TTC549 (cell line): ENCODE data around the gene CYB5B.

Source experiments
- FAIRE-seq: peaks from 2 replicates; lab custom pipeline; 2012; peaks lifted over from hg19 to GRCh38; lab: Jason Lieb, UNC

CYB5B gene

DNA sequence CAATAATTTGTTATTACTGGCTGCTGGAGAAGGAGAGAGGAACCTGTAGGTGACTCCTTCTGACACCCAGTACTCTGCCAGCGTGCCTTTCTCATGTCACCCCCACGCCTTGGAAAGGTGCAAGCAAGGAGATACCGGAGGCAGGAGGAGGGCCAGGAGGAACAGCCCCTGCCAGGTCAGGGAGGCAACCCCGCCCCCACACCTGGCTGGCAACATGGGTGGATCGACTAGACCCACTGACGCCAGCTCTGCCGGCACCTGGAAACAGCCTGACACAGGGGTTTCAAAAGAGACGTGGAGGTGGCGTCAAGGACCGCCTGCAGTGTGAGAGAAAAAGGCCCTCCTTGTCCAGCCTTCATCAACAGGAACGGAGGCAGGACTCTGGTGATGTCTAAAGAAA lies 62.3 kb downstream of the CYB5B start:
- FAIRE-seq = no peak

DNA sequence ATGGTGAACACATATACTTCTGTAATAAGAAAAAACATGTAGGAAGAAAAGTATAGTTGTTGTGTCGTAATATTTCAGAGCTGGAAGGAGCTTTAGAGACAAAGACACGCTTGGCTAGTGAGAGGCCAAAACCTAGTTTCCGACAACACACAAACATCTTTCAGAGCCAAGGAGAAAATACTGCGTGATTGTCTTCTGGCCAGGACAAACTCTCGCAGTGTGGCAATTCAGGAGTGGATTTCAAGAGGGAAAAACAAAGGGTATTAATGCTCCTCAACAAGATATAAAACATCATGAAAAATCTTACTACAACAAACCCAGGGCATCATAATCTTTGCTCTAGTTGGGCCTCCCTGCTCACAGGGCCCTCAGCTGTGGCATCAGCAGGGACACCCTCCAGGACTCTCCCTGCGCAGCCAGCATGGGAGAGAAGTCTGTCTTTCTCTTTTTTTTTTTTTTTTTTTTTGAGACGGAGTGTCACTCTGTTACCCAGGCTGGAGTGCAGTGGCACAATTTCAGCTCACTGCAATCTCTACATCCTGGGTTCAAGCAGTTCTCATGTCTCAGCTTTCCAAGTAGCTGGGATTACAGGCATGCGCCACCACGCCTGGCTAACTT lies 66.4 kb downstream of the CYB5B start:
- no peak for FAIRE-seq

DNA sequence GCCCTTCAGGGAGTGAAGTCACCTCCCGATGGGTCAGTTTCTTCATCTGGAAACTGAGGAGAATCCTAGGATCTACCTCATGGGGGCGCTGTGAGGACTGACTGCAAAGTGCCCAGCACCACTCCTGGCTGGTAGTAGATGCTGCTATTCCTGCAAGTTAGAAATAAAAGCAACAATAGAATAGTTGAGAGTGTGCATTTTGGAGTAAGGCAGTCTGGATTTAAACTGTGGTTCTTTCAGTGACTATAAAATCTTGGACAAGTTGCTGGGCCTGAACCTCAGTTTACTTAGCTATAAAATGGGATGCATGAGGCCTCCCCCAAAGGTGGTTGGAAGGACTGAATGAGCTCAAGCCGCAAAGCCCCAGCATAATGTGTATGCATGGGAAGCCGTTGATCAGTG lies 70.6 kb downstream of the CYB5B start:
- FAIRE-seq = no peak

DNA sequence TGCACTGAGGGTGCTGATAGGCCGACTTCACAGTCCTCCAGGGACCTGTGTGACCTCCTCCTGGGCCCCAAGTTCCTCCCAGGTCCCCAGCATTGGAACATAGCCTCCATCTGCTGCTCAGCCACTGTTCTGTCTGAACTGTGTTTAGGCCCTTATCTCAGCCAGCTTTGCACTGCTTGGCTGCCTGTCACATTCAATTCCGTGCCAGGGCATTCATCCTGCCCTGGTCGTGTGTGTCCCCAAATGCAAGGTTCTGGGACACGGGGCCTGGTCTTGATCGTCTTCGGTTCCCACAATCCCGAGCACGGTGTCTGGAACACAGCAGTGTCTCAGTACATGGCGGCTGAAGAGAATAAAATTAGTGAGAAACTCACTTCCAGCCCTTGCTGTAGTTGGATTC lies 71.4 kb downstream of the CYB5B start:
- no peak for FAIRE-seq

DNA sequence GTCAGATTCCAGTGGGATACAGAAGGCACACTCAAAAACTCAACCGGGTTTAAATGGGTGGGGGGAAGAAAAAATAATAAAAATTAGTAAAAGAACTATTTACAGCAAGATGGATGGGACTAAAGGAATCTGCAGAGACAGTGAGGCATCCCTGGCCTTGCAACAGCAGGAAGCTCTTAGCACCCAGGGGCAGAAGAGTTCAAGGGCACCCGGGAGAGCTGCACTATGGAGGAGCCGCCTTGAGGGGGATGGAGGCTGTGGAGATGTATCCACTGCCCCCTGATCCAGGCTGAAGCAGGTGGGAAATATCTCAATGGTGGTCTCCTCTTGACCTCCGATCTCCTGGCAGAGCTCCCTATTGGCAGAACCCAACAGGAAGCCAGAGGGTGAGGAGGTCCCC lies 72.0 kb downstream of the CYB5B start:
- no peak for FAIRE-seq

DNA sequence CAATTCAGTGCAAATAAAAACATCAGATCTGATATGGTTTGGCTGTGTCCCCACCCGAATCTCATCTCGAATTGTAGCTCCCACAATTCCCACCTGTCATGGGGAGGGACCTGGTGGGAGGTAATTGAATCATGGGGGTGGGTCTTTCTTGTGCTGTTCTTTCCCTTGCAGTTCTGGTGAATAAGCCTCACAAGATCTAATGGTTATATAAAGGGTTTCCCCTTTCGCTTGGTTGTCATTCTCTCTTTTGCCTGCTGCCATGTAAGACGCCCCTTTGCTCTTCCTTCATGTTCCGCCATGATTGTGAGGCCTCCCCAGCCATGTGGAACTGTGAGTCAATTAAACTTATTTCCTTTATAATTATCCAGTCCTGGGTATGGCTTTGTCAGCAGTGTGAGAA lies 72.5 kb downstream of the CYB5B start:
- FAIRE-seq = no peak

DNA sequence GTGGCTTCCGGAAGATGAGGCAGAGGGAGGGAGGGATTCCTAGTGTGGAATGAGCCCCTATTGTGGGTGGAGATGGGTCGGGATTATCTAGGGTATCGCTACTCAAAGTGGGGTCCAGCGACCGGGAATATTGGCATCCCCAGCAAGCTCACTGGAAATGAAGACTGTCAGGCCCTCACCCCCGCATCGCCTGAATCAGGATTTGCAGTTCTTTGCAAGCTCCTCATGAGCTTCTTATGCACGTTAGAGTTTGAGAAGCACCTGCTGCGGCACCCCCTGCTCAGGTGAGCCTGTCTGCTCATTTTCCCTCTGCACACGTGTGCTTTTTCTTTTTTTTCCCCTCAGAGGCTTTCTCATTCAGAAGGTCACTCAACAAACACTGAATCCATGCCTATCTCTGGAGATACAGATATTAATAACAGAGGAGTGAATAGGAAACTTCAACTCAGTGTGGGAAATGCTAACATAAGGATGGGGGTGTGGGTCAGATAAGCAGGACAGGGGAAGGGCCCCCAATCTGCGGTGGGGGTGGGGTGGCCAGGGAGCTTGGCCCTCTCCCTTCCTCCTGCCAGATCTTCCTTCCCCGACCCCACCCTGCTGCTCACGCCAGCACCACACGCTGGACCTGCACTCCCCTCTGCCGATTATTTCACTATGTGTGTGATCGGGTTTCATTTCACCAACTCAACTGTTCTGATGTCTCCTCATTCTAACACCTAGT lies 73.6 kb downstream of the CYB5B start:
- FAIRE-seq = no peak

DNA sequence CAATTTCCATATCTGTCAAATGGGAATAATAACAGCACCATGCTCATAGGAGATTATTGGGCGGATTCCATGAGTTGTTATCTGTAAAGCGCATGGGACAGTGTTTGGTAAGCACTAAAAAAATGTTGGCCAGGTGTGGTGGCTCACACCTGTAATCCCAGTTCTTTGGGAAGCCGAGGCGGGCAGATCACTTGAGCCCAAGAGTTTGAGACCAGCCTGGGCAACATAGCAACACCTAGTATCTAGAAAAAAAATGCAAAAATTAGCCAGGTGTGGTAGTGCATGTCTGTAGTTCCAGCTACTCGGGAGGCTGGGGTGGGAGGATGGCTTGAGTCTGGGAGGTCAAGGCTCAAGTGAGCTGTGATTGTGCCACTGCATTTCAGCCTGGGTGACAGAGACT lies 74.5 kb downstream of the CYB5B start:
- no peak for FAIRE-seq

DNA sequence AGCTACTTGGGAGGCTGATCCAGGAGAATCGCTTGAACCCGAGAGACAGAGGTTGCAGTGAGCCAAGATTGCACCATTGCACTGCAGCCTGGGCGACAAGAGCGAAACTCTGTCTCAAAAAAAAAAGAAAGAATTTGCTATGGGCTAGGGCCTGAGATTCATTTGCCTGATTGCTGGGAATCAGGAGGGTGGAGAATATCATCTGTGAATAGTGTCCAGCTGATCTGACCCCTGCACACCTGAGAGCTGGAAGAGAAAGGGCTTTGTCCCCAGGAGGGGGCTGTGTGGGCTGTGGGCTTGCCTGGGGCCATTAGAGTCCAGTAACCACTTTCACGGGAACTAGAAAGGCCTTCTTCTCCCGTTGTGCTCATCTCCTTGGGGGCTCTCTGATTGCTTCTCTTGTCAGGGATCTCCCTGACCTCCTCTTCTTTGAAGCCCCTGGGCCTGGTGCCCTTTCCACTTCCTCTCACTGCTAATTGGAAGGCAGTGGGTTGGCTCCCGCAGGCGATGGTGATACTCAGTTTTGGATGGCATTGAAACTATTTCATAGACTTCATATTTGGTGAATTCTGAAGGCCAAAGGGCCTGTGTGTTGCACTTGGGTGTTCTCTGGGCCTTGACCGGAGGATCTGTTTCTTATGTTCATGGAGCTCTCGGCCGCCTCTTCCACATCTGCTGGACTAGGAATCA lies 75.3 kb downstream of the CYB5B start:
- FAIRE-seq = no peak

DNA sequence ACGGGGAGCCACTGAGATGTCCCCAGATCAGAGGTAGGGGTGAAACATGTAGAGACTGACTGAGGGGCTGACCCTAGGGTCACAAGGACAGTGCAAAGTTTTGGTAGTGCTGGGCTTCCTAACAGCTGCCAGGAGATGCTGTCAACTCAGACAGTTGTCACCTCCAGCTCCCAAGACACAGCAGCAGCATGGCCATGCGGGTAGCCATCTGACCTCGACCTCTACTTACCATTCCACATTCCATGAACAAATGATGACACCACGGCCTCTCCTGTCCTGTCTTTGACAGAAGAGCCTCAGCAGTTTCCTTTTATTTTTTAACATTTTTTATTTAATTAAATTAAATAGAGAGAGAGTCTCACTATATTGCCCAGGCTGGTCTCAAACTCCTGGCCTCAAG lies 76.1 kb downstream of the CYB5B start:
- no peak for FAIRE-seq

DNA sequence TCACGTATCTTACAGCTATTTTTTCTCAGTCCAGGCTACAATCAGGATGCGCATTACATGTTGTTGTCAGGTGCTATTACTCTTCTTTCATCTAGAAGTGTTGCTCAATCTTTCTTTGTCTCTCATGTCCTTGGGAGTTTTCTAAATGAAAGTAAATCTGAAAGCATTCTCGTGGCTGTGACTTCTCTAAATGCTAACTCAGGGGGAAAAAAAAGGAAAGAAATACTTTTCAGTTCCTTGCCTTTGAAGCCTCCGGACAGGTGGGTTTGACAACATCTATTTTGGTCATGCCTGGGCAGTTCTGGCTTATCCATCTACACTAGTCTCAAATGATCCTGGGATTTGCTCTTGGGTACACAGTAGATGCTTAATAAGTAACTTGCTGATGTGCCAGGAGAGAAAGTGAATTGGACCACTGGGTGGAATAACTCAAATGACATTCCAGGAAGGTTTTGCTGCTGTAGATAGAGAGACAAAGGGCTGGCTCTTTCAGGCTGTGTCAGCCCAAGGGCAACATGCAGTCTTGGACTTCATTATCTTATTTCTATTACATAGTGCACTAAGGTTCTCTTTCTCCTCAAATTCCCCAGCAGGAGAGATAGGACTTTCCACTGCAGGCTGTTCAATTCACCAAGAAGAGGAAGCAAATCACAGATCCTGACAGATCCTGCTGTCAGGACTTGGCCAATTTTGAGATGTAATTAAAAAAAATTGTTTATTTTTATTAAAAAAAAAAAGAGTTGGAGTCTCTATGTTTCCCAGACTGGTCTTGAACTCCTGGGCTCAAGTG lies 77.7 kb downstream of the CYB5B start:
- no peak for FAIRE-seq

DNA sequence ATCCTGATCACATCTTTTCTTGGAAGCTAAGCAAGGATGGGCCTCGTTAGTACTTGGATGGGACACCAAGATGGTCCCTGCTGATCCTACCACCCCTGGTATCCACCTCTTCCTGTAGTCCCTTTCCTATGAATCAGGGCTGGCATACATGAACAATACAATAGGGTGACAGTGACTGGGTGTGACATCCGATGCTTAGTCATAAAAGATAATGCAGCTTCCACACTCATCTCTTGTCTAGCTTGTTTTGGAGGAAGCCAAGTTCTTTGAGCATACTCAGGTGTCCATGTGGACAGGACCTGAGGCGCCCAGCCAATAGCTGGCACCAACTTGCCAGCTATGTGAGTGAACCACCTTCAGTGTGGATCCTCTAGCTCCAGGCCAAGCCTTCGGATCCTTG lies 78.8 kb downstream of the CYB5B start:
- FAIRE-seq = no peak

DNA sequence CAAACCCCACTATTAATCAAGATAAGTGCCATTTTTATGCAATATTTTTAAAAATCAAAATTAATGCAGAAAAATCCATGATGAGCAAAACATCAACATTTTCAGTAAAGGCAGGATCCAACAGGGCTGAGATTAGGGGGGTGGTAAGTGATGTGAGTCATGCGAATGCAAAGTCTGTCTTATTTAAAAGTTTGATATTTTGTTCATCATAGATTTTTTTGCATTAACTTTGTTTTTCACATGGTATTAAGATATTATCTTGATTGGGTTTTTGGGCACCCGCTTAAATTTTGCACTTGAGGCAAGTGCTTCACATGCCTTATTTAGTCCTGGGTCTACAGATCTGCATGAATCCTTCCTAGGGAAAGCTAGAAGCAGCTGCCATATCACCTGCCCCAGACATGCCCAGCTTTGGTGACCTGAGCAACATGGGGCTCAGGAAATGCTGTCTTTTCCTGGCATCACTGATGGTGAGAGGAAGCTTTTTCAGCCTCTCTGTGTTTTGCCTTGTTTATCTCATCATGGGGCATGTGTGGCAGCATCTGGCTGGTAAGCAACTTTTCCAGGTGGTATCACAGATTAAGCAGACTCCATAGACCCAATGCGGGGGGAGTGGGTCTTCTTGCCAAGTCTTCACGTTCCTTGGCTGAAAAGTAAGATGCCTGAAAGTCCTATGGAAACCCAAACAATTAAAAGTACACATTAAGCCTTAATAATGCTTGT lies 83.8 kb downstream of the CYB5B start:
- no peak for FAIRE-seq

DNA sequence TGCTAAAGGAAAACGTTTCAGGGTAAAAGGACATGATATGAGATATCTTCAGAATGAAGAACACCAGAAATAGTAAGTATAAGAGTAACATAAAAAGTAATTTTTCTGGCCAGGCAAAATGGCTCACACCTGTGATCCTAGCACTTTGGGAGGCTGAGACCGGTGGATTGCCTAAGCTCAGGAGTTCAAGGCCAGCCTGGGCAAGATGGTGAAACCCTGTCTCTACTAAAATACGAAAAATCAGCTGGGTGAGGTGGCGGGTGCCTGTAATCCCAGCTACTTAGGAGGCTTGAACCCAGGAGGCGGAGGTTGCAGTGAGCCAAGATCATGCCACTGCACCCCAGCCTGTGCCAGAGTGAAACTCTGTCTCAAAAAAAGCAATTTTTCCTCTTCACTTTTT lies 84.7 kb downstream of the CYB5B start:
- FAIRE-seq = no peak

DNA sequence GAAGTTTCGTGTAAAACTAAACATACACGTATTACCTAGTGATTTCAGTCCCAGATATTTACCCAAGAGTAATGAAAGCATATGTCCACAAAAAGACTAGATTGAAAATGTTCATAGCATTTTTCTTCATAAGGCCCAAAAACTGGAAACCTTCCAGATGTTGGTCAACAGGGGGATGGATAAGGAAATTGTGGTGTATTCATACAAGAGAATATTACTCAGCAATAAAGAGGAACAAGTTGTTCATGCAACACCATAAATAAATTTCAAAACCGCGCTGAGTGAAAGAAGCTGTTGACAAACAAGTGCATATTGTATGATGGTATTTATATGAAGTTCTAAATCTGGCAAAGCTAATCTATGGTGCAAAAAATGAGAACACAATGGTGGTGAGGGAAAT lies 87.2 kb downstream of the CYB5B start:
- FAIRE-seq = no peak

DNA sequence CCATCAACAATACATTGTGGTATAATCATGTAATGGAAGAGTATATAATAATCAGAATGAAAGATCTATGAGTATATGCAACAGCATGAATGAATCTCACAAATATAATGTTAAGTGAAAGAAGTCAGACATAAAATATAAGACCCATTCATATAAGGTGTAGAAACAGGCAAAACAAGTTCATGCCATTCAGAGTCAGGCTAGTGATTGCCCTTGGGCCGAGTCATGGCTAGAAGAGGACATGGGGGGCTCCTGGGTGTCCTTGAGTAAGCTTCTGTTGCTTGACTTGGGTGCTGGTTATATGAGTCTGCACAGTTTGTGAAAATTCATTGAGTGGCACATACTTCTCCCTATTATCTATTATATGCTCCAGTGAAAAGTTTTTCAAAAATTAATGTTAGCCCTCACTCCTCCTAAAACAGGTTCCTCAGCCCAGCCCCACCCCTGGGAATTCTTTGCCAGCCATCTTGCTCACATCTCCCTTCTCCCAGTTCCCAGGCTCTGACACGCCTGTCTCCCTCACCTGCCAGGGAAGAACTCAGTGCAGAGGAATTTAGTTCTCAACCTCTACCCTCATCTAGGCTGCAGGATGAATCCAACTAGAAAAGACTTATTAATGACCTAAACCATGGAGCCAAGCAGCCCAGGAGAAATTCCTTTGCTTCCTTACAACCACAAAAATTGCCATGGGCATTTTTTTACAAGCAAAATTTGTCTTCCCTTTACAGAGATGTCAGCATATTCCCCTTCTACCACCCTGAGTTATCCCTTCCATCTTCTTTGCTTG lies 89.0 kb downstream of the CYB5B start:
- no peak for FAIRE-seq

DNA sequence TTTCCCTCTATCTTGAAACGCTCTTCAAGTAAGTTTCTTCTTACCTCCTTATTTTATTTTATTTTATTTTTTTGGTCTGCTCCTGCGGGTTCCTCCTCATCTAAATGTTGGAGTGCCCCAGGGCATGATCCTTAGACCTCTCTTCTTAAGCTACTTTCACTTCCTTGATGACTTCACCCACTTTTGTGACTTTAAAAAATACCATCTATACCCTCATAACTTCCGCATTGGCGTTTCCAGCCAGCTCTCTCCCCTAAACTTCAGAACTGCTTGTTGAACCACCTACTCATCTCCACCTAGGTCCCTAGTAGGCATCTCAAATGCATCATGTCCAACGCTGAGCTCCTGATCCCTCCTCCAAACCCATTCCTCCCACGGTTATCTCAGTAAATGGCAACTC lies 89.9 kb downstream of the CYB5B start:
- no peak for FAIRE-seq
